Astrocyte of the cerebellum (primary cell): ENCODE measurements around the gene PDK4.
"Not testable (repeated sequence)": the region's sequence is repeated elsewhere in the genome, so short reads cannot be mapped to it uniquely, and the experiment has no call there.

ENCODE experiments used
- DNase-seq: peaks from one replicate; pipeline ENCODE4 v3.0.0-alpha.2; 2011; ENCODE audit warnings: low read depth
- H3K4me3 ChIP-seq: 2 replicates; pipeline ENCODE4 v1.5.1; 2011; ENCODE audit warnings: mild to moderate bottlenecking, low read depth, low read length, moderate library complexity
- in situ Hi-C: cut with HindIII; loops from 2 replicates; pipeline ENCODE4 v1.10.0; 2017; ENCODE audit warnings: low sequenced_read_pairs
- TF ChIP-seq, protein P1 (sequence below): IDR thresholded peaks from 2 replicates; pipeline ENCODE4 v1.5.1; 2012; ENCODE audit warnings: low read length, low read depth, moderate library complexity, mild to moderate bottlenecking; ENCODE audit errors: missing control alignments

PDK4 gene

DNA sequence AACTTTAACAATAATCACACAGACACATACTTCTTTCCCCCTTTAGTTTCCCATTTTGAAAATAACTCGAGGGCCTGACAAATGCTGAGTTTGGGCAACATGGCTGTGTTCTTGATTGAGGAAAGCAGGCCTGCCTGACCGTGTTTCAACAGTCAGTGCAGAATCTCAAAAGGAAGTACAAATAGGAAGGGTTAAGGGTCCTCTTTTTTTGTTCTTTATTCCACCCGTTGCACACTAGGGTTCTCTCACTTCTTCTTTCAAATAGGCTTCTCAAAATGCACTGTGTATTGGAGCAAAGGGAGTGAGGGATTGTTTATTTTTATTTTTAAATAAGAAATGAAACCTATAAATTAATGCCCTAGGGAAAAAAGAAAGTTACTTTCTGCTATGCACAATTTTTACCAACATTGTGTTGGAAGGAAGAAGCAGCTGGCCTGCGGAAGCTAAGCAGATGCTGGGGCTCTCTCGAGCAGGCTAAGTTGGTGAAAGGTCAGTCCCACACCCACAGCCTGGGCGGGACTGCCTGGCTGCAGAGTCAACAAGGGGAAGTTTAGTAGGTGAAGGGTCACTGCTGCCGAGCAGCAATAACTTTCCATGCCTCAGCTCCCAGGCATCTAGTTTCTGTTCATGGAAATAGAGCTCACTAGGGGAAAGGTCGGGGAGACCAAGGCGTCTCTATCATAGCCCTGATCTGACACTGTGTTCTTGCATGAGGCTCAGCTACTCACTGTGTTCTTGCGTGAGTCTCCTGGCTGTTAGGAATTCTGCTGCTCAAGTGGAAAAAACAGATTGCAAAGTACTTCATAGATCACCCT, 12.2 kb upstream of the PDK4 start:
- peak overlapping the region; percentile 9 for H3K4me3 ChIP-seq
- TF ChIP-seq, protein P1, sequence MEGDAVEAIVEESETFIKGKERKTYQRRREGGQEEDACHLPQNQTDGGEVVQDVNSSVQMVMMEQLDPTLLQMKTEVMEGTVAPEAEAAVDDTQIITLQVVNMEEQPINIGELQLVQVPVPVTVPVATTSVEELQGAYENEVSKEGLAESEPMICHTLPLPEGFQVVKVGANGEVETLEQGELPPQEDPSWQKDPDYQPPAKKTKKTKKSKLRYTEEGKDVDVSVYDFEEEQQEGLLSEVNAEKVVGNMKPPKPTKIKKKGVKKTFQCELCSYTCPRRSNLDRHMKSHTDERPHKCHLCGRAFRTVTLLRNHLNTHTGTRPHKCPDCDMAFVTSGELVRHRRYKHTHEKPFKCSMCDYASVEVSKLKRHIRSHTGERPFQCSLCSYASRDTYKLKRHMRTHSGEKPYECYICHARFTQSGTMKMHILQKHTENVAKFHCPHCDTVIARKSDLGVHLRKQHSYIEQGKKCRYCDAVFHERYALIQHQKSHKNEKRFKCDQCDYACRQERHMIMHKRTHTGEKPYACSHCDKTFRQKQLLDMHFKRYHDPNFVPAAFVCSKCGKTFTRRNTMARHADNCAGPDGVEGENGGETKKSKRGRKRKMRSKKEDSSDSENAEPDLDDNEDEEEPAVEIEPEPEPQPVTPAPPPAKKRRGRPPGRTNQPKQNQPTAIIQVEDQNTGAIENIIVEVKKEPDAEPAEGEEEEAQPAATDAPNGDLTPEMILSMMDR = no peak
- DNase-seq = peak; percentile 63
- in situ Hi-C loops = no loop called here

DNA sequence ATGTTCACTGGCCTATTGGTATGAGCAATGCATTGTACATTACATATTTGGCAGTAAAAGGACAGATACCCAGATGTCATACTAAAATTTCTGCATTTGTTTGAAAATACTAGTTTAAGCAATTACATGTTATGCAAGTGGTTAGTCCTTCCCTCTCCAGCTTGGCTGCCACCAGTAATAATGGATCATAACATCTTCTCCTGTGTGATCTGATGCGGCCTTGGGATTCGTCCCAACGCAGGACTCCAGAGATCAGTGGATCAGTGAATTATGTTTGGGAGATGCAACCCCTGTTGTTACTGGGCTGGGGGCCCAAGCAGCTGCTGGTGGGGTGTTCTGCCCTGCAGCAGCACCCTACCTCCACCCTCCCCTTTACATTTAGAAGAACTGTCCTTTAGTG, 11.2 kb upstream of the PDK4 start:
- in situ Hi-C loops = no loop called here
- H3K4me3 ChIP-seq = no peak overlapping the region
- no peak for DNase-seq
- TF ChIP-seq, protein P1 = no peak

DNA sequence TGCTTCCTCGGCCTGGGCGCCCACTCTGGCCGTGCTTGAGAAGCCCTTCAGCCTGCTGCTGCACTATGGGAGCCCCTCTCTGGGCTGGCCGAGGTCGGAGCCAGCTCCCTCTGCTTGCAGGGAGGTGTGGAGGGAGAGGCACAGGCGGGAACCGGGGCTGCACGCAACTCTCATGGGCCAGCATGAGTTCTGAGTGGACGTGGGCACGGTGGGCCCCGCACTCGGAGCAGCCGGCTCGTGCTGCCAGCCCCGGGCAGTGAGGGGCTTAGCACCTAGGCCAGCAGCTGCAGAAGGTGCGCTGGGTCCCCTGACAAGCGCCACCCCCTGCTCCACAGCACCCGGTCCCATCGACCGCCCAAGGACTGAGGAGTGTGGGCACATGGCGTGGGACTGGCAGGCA, 9.0 kb upstream of the PDK4 start:
- DNase-seq = no peak
- in situ Hi-C loops = no loop called here

DNA sequence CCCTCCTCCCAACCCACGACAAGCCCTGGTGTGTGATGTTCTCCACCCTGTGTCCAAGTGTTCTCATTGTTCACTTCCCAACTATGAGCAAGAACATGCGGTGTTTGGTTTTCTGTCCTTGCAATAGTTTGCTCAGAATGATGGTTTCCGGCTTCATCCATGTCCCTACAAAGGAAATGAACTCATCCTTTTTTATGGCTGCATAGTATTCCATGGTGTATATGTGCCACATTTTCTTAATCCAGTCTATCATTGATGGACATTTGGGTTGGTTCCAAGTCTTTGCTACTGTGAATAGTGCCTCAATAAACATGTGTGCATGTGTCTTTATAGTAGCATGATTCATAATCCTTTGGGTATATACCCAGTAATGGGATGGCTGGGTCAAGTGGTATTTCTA, 8.5 kb upstream of the PDK4 start:
- in situ Hi-C loops, DNase-seq, H3K4me3 ChIP-seq: not testable (repeated sequence)

More for the DNA sequence above, 9.0 kb upstream of the PDK4 start:
- TF ChIP-seq, protein P1 = no peak
- no peak overlapping the region for H3K4me3 ChIP-seq

DNA sequence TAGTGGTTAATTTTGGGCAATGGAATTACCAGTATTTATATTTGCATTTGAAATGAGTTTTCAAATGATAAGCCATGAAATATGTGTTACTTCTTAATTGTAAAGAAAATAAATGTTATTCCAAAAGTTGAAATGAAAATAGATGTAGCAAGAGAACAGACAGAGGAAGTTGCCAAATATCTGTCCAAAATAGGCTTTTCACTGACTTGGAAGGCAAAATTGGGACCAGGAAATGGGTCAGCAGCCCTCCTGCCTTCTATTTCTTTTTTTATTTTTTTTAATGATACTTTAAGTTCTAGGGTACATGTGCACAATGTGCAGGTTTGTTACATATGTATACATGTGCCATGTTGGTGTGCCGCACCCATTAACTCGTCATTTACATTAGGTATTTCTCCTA, 8.1 kb upstream of the PDK4 start:
- H3K4me3 ChIP-seq, in situ Hi-C loops, DNase-seq: not testable (repeated sequence)

DNA sequence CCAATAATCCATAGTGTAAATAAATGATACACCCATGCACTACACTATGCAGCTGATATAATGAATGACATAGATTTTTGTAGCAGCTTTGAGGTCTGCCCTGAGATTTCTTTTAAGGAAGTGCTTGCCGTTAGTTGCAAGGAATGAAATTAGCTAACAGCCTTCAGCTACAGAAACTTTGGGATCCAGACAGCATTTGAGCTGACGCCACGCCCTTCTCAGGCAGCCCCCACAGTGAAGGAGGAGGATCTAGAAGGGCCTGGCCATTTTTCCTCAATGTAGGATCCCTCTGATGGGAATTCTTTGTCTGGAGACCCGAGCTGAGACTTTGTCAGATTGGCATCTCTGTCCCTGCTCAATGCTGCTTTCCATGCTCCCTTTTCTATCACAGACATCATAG, 6.1 kb upstream of the PDK4 start:
- TF ChIP-seq, protein P1 = no peak
- DNase-seq = no peak
- in situ Hi-C loops = no loop called here
- no peak overlapping the region for H3K4me3 ChIP-seq

DNA sequence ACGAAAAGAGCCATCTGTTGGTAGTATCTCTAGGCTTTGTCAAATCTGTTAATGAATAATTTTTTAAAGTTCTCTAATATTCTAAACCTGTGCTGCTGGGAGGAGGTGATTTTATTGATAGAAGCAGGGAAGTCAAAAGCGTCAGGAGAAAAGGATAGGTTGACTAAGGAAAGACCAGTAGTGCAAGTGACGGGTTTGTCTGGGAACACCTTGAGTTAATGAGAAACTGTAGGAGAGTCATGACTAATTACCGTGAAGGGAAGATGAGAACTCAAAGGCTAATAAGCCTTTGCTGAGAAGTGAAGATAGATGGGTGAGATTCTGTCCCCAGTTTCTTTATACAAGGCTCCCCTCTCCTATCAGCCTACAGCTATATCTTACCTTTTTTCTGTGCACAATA, 5.0 kb upstream of the PDK4 start:
- no peak overlapping the region for H3K4me3 ChIP-seq
- DNase-seq = no peak
- in situ Hi-C loops = no loop called here
- TF ChIP-seq, protein P1 = no peak
